Epithelial cell of esophagus (primary cell): ENCODE measurements around the gene NELFB.

ENCODE experiments used
- DNase-seq: peaks from one replicate; pipeline ENCODE4 v3.0.0; 2010; ENCODE audit warnings: low read depth
- H3K4me3 ChIP-seq: 2 replicates; pipeline ENCODE4 v1.5.1; 2011; ENCODE audit warnings: mild to moderate bottlenecking, low read length, control low read depth
- TF ChIP-seq, protein P1 (sequence below): IDR thresholded peaks from 2 replicates; pipeline ENCODE4 v1.5.1; 2011; ENCODE audit warnings: low read depth, mild to moderate bottlenecking, low read length, control low read depth, inconsistent platforms; ENCODE audit not compliant: insufficient read depth; ENCODE audit errors: missing control alignments

Gene NELFB

DNA sequence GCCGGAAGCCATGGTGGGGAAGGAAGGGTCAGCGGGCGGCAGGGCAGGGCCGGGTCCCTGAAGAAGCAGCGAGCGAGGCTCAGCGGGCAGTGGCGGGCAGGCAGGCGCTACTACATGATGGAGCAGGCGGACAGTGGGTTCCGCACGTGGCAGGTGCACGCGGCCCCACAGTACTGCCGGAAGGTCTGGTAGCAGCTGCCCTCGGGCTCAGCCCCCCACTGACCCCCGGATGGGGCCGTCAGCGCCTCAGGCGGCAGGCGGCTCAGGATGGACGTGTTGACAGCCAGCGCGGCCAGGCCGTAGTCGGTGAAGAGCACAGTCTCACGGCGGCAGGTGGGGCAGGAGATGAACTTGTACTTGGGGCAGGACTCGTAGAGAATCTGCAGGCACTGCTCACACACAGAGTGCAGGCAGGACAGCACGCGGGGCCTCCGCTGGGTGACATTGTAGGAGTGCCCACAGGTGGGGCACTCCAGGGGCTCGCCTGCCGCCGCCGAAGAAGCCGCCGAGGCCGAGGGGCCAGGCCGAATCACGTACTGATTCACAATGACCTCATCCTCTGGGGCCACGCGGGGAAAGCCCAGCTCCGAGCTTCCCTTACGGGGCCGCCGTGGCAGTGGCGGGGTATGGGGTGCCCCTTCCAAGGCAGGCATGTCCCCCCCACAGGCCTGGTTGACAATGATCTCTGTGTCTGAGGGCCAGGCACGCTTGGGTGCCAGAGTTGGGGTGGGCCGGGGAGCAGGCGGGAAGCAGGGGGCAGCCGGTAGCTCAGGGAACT is 34.6 kb upstream of the NELFB start:
- DNase-seq: no peak
- H3K4me3 ChIP-seq: no peak overlapping the region
- TF ChIP-seq, protein P1, sequence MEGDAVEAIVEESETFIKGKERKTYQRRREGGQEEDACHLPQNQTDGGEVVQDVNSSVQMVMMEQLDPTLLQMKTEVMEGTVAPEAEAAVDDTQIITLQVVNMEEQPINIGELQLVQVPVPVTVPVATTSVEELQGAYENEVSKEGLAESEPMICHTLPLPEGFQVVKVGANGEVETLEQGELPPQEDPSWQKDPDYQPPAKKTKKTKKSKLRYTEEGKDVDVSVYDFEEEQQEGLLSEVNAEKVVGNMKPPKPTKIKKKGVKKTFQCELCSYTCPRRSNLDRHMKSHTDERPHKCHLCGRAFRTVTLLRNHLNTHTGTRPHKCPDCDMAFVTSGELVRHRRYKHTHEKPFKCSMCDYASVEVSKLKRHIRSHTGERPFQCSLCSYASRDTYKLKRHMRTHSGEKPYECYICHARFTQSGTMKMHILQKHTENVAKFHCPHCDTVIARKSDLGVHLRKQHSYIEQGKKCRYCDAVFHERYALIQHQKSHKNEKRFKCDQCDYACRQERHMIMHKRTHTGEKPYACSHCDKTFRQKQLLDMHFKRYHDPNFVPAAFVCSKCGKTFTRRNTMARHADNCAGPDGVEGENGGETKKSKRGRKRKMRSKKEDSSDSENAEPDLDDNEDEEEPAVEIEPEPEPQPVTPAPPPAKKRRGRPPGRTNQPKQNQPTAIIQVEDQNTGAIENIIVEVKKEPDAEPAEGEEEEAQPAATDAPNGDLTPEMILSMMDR: no peak

DNA sequence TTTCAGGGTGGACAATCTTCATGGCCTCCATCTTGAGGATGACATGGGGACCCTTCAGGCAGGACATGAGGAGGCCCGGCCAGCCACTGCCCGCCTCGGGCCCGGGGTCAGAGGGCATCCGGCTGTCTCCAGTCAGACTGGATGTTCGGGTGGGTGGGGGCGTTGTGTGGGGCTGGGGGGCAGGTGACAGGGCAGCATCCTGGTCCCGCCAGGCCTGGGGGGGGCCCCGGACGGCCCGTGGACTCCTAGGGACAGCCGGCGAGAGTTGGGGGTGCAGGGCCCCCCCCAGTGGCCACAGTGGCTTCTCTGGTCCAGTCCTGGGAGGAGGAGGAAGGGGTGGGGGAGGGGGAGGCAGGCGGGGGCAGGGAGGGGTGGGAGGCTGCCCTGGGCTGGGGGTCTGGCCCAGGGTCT is 34.0 kb upstream of the NELFB start:
- no peak for DNase-seq
- TF ChIP-seq, protein P1: no peak
- H3K4me3 ChIP-seq: no peak overlapping the region

DNA sequence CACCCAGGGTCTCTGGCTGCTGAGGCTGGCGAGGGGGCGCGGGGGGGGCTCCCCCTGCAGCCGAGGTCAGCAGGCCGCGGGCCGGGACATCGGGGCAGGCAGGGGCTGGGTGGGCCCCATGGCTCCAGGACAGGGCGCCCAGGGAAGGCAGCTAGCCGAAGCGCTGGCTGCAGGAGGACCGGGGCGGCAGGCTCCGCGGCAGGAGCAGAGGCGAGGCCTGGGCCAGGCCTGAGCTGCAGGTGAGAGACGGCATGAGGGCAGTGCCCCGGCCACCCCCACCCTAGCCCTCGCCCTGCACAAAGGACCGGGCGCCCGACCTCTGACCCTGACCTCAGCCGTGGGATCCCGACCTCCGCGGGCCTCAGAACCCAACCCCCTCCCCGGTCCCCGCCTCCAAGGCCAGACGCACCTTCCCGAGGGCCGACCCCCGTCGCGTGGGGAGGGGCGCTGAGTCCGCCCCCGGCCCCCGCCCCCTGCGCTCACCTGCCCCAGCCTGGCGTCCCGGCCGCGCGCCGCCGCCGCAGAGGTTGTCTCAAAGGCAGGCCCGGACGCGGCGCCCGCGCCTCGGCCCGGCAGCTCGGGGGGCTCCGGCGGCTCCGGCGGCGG is 33.5 kb upstream of the NELFB start:
- TF ChIP-seq, protein P1: no peak
- no peak for DNase-seq
- H3K4me3 ChIP-seq: peak overlapping the region; percentile 30

DNA sequence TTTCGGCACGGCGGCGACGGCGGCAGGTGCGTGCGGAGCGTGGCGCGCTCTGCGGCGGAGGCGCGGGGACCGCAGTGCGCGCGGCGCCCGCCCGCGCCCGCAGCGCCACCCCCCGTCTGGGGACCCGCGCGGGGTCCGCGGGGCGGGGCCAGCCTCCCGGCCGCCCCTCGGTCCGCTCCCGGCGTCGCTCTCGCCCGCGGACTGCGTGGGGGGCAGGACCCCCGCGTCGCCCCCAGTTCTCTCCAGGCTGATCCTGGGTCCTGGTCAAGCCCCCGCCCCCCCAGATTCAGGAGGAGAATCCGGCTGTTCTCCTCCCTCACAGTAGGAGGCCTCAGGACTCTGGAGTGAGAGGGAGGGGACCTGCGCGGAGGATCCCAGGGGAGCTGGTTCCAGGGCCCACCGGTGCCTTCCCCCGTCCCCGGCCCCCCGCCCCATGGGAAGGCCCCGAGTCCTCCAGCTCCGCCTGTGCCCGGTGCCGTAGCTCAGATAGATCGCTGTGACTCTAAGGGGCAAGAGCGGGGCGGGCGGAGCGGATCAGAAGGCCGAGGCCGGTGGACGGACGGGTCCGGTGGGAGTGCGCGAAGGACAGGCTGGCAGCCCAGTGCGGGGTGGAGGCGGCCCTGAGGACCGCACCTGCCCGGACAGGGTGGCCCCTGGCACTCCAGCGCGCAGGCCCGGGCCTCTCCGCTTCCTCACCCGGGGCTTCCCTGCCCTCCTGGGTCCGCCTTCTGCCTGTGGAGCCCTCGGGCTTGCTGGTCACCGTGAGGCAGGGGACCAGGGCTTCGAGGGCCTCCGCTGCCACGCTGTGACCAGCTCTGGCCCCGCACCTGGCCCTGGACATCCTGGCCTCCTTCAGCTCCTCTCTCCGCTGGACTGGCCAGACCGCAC is 32.7 kb upstream of the NELFB start, which contains the start of gene RNF208:
Gene RNF208 (minus strand): TSS at position 51 of the 888 bp plus-strand sequence. CDS start 1,028 bp downstream, outside the sequence.
- TF ChIP-seq, protein P1: no peak
- peak within 1 kb of the TSS; percentile 64 for H3K4me3 ChIP-seq
- DNase-seq: no peak

DNA sequence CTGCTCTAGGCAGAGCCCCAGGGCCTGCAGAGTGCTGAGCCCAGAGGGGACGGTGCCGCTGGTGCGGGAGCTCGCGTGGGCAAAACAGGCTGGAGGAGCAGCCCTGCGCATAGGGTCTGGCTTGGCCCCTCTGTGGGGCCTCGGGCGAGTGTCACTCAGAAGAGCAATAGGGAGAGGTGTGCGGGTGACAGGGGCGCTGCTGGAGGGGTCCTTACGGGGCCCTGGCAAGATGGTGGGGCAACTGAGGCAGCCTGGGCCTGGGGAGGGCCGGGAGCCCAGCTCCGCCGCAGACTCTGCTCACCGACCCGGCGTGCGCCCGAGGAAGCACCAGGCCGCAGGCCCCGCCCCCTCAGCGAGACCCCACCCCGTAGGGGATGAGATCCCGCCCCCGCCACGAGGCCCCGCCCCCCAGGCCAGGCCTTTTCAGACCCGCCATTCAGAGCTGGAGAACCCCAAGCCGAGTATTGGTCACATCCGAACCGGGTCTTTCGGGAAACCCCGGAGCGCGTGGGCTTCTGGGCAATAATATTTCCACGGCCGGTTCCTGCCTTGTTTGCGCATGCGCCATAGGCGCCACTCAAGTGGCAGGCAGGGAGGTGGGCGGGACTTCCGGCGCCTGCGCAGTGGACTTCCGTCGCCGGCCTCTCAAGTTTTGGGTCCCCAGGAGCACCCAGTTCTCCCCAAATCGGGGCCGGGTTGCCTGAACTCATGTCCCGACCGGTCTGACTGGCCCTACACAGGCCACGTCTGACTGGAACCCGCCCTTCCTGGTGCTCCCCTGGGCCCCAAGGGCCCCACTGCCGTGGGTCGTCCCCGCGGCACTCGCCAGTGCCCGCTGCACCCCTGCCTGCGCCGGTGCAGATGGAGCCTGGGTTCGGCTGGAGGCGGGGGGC is 31.8 kb upstream of the NELFB start:
- DNase-seq: peak; percentile 98
- TF ChIP-seq, protein P1: no peak
- peak overlapping the region; percentile 64 for H3K4me3 ChIP-seq
